Left lung (tissue), 10 donors: ENCODE results near the gene TRIM61. TPM values are rescaled to one million over a fixed set of nuclear protein-coding genes. Genes with fewer than 3 reads are reported as not detected.

Experiments used
- ATAC-seq: fragments of 200-7000 bp; cut with Tn5 transposase; one replicate; pipeline ENCODE4 v1.9.1; 2020; ENCODE audit warnings: moderate library complexity
- DNase-seq, 4 donors: peaks; one replicate each; pipeline ENCODE4 v3.0.0-alpha.2; 2013 to 2020
- H3K27ac ChIP-seq, 2 donors: fragments of 200-600 bp; sonication (generic) in 1 of 2; one replicate each; pipeline versions ENCODE4 v1.5.0 to v1.8.0; 2020 to 2021
- H3K27me3 ChIP-seq, 2 donors: fragments of 200-600 bp; sonication (generic) in 1 of 2; one replicate each; pipeline versions ENCODE4 v1.5.0 to v1.8.0; 2020 to 2021
- H3K36me3 ChIP-seq, 2 donors: fragments of 200-600 bp; sonication (generic) in 1 of 2; one replicate each; pipeline versions ENCODE4 v1.5.0 to v1.8.0; 2020 to 2021
- H3K4me1 ChIP-seq, 2 donors: fragments of 200-600 bp; one replicate each; pipeline ENCODE4 v1.8.0; 2021
- H3K4me3 ChIP-seq, 2 donors: fragments of 200-600 bp; sonication (generic) in 1 of 2; one replicate each; pipeline versions ENCODE4 v1.5.0 to v1.8.0; 2020 to 2021; ENCODE audit warnings: mild to moderate bottlenecking in 1 of 2
- H3K9me3 ChIP-seq, 2 donors: fragments of 200-600 bp; sonication (generic) in 1 of 2; one replicate each; pipeline versions ENCODE4 v1.5.0 to v1.8.0; 2020 to 2021
- intact Hi-C, 2 donors: fragments of 100-400 bp; cut with DNase I; formaldehyde crosslinking; loops; one replicate each; pipeline versions ENCODE4 v1.11.2 to v1.14.2; 2022
- polyA plus RNA-seq, 6 donors: library from polyadenylated mRNA; unstranded; fragments of 120-200 nt; gene quantifications; one replicate each; pipeline ENCODE4 v1.2.1, GENCODE V29; 2013; ENCODE audit not compliant: insufficient read length in 6 of 6
- total RNA-seq, 2 donors: library from RNA; stranded (reverse); fragmentation: NEBNext Ultra II Directional; extraction: Animal tissue kit (Norgen Biotek cat#: 25700); gene quantifications; one replicate each; pipeline ENCODE4 v1.2.1, GENCODE V29; 2021
- TF ChIP-seq, protein P1 (sequence below), 2 donors: fragments of 200-600 bp; sonication (generic) in 1 of 2; IDR thresholded peaks; one replicate each; pipeline versions ENCODE4 v1.5.0 to v1.8.0; 2021; ENCODE audit warnings: antibody characterized with exemption in 2 of 2
- donor health status: DM: no; HTN: yes; CAD: no.
- donor health status: DM: no; HTN: no; CAD: no.

The TRIM61 gene
- total and polyA plus RNA-seq, 8 donors: 1.5 to 6.4 (median 5.1) TPM

DNA sequence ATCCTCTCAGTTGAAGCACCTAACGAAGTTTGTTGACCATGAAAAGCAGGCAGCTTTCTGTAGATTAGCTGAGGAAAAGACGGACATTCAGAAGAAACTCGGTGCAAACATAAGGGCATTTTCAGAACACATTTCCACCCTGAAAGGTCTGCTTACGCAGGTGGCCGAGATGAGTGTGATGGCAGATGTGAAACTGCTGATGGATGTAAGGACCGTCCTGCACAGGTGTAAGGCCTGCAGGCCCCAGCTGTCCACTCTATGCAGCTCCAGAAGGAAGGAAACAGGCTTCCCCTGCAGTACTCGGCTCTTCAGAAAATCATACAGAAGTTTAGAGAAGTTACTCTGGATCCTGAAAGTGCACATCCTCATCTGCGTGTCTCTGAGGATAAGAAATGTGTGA is 33.5 kb upstream of the TRIM61 start:
- no peaks in the 10 kb centered on the region for H3K4me1 ChIP-seq
- no peak for ATAC-seq
- no peaks in the 10 kb centered on the region for H3K9me3 ChIP-seq
- H3K27ac ChIP-seq: no peak overlapping the region
- intact Hi-C loops: no loop called here
- H3K36me3 ChIP-seq: no peaks in the 10 kb centered on the region
- DNase-seq: no peak
- no peak overlapping the region for H3K4me3 ChIP-seq
- H3K27me3 ChIP-seq: no peaks in the 10 kb centered on the region
- TF ChIP-seq, protein P1, sequence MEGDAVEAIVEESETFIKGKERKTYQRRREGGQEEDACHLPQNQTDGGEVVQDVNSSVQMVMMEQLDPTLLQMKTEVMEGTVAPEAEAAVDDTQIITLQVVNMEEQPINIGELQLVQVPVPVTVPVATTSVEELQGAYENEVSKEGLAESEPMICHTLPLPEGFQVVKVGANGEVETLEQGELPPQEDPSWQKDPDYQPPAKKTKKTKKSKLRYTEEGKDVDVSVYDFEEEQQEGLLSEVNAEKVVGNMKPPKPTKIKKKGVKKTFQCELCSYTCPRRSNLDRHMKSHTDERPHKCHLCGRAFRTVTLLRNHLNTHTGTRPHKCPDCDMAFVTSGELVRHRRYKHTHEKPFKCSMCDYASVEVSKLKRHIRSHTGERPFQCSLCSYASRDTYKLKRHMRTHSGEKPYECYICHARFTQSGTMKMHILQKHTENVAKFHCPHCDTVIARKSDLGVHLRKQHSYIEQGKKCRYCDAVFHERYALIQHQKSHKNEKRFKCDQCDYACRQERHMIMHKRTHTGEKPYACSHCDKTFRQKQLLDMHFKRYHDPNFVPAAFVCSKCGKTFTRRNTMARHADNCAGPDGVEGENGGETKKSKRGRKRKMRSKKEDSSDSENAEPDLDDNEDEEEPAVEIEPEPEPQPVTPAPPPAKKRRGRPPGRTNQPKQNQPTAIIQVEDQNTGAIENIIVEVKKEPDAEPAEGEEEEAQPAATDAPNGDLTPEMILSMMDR (IDR thresholded peaks at IDR 0.05): no peak

- Histone ChIP-seq H3K27me3 (no peaks in the 10 kb centered on the region), H3K27ac (no peak overlapping the region), H3K36me3 (no peaks in the 10 kb centered on the region), H3K4me3 (no peak overlapping the region), H3K4me1 (no peaks in the 10 kb centered on the region), H3K9me3 (no peaks in the 10 kb centered on the region)
- TF ChIP-seq, protein P1 (IDR thresholded peaks at IDR 0.05): no peak
- intact Hi-C loops: no loop called here
- DNase-seq: no peak
- no peak for ATAC-seq
Measured at GRCh38 chr4:165010487-165010886, 33.0 kb upstream of the TRIM61 start.

DNA sequence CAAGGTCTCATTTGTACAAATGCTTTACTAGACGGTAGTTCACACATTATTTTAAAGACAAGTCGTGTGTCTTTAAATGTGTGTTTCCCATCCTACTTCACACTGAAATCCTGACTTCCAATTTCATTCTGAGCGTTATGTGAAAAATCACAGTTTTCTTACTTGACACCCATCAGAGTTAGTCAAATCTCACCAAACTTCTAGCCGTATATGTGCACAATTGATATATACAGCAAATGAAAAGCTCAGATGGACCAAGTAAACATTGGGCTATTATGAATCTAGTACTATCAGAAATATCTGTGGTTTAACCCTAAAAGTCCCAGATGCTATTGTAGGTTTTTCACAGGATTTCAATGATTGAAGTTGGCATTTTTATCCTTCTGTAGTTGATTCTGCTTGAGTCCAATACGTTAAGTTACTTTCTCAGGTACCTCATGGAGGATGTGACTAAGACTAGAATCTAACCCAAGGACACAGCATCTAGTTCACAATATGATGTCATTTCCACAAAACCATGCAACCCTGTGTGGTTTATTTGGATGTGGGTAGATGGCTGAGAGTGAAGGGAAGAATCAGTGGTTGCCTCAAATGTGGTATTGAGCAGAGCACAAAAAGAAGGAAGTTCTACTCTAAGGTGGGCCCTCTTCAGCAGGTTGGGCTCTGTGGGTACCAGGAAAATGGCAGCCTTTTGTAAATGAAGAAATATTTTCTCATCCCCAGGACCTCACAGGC is 32.2 kb upstream of the TRIM61 start:
- Histone ChIP-seq H3K27ac (no peak overlapping the region), H3K4me1 (no peaks in the 10 kb centered on the region), H3K9me3 (no peaks in the 10 kb centered on the region), H3K27me3 (no peaks in the 10 kb centered on the region), H3K36me3 (no peaks in the 10 kb centered on the region), H3K4me3 (no peak overlapping the region)
- DNase-seq (no peak), ATAC-seq (no peak)
- TF ChIP-seq, protein P1 (IDR thresholded peaks at IDR 0.05): no peak
- intact Hi-C loops: no loop called here

DNA sequence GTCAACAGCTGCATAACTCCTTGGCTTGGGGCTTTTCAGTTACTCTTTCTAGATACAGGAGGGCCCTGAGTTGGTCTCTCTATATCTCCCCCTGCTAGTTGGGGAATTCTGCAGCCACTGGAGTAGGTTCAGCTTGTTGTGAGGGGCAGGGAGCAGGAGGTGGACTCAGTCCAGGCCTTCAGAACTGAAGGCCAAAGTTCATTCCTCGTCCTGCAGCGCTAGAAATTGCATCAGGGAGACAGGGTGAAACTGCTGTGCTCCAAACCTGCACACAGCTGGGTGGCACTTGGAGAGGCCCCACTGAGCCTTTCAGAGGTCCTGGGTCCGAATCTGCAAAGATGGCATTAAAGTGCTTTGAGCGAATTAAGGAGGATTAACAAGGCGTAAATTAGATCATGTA is 29.4 kb upstream of the TRIM61 start:
- H3K36me3 ChIP-seq: no peaks in the 10 kb centered on the region
- TF ChIP-seq, protein P1 (IDR thresholded peaks at IDR 0.05): no peak
- no peaks in the 10 kb centered on the region for H3K27me3 ChIP-seq
- H3K27ac ChIP-seq: no peak overlapping the region
- H3K4me3 ChIP-seq: no peak overlapping the region
- no peaks in the 10 kb centered on the region for H3K9me3 ChIP-seq
- no peaks in the 10 kb centered on the region for H3K4me1 ChIP-seq
- ATAC-seq: no peak
- intact Hi-C loops: no loop called here
- DNase-seq: no peak

- Histone ChIP-seq H3K27ac (no peak overlapping the region), H3K36me3 (no peaks in the 10 kb centered on the region), H3K9me3 (no peaks in the 10 kb centered on the region), H3K4me3 (no peak overlapping the region), H3K4me1 (no peaks in the 10 kb centered on the region), H3K27me3 (no peaks in the 10 kb centered on the region)
- TF ChIP-seq, protein P1 (IDR thresholded peaks at IDR 0.05): no peak
- intact Hi-C loops: no loop called here
- DNase-seq (no peak), ATAC-seq (no peak)
Measured at GRCh38 chr4:165006456-165006855, 29.0 kb upstream of the TRIM61 start.
